ENCODE data around the gene PIGH. TPM values are rescaled to one million over a fixed set of nuclear protein-coding genes. Genes with fewer than 3 reads are reported as not detected.

Gene PIGH
- total RNA-seq, 1 experiment from 2014 or later = 9.4 TPM

DNA sequence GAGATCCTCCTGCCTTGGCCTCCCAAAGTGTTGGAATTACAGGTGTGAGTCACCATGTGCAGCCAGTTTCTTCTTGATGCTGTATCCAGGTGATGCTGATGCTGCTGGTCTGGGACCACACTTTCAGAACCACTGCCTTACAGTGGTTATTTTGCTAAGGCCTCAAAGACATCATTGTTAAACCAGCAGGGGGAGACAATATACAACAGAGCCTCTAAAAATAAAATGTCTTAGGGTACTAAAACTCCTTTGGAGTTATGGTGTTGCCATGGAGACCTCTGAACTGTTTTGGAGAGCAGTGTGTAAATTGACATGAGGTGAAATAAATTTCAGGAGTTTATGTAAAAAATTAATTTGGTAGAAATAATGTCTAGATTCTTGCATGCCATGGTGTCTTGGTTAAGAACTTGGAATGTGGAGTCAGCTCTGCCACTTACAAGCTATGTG is 18.6 kb upstream of the PIGH start:
- H3T11ph ChIP-seq (ENCODE audit: low read length) = no peak overlapping the region
- no peaks in the 10 kb centered on the region; the same call in 1 of the 2 replicates for H3K27me3 ChIP-seq (ENCODE audit: insufficient read depth, low read length)
- DNase-seq = no peak
- H3K23me2 ChIP-seq (ENCODE audit: insufficient read length, low read depth, low read length, poor library complexity, severe bottlenecking) = peaks cover 5% of the 10 kb centered on the region
- no peak overlapping the region for H3K56ac ChIP-seq (ENCODE audit: insufficient read length, low read depth, low read length)
- H3K4me1 ChIP-seq (ENCODE audit: insufficient read depth, low read length) = no peaks in the 10 kb centered on the region; the same call in 1 of the 2 replicates
- Mint-ChIP-seq H3K4me3 (peak overlapping the region in 1 of 2 experiments; percentile 70; a peak in 3 of 5 replicates), H3K27me3 (ENCODE audit: low read depth) (peaks cover 54% of the 10 kb centered on the region), H3K36me3 (ENCODE audit: insufficient read depth in 1 of 3, low read depth in 3 of 3) (peaks cover 8 to 11% (median 11%) of the 10 kb centered on the region in 3 experiments), H3K9me3 (no peaks in the 10 kb centered on the region; a peak in 2 of 5 replicates), H3K4me1 (peaks cover 23 to 30% of the 10 kb centered on the region in 2 experiments), H3K27ac (peak overlapping the region in 1 of 3 experiments; percentile 90; a peak in 1 of 7 replicates)
- H4K8ac ChIP-seq (replicated peaks; ENCODE audit: insufficient read length, low read depth, low read length) = no peak overlapping the region
- no peak overlapping the region for H3K9ac ChIP-seq (ENCODE audit: extremely low read depth, insufficient read length, low read length)
- no peak overlapping the region for H4K91ac ChIP-seq (ENCODE audit: insufficient read length, low read depth, low read length)
- no peaks in the 10 kb centered on the region for H4K20me1 ChIP-seq (ENCODE audit: control insufficient read depth, insufficient read depth, insufficient read length)
- no peak overlapping the region for H2BK12ac ChIP-seq (ENCODE audit: insufficient read length, low read depth, low read length)
- no peak overlapping the region for H3K27ac ChIP-seq (ENCODE audit: insufficient read length, low read depth, low read length)
- H4K5ac ChIP-seq (ENCODE audit: insufficient read length, low read depth, low read length) = no peak overlapping the region
- H3K18ac ChIP-seq (ENCODE audit: insufficient read length, low read depth, low read length) = no peak overlapping the region
- no peak overlapping the region for H2BK15ac ChIP-seq (ENCODE audit: low read depth, low read length)
- H3K79me2 ChIP-seq (ENCODE audit: insufficient read depth, low read length) = no peaks in the 10 kb centered on the region
- no peaks in the 10 kb centered on the region for H3K79me1 ChIP-seq (ENCODE audit: insufficient read depth, low read depth, low read length, poor library complexity, severe bottlenecking)
- TF ChIP-seq, protein P1, sequence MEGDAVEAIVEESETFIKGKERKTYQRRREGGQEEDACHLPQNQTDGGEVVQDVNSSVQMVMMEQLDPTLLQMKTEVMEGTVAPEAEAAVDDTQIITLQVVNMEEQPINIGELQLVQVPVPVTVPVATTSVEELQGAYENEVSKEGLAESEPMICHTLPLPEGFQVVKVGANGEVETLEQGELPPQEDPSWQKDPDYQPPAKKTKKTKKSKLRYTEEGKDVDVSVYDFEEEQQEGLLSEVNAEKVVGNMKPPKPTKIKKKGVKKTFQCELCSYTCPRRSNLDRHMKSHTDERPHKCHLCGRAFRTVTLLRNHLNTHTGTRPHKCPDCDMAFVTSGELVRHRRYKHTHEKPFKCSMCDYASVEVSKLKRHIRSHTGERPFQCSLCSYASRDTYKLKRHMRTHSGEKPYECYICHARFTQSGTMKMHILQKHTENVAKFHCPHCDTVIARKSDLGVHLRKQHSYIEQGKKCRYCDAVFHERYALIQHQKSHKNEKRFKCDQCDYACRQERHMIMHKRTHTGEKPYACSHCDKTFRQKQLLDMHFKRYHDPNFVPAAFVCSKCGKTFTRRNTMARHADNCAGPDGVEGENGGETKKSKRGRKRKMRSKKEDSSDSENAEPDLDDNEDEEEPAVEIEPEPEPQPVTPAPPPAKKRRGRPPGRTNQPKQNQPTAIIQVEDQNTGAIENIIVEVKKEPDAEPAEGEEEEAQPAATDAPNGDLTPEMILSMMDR (conservative IDR thresholded peaks at IDR 0.05) = peak; percentile 72
- no peak overlapping the region for H2AFZ ChIP-seq (ENCODE audit: low read length)
- H2AK5ac ChIP-seq (ENCODE audit: insufficient read length, low read length) = no peak overlapping the region
- H3K23ac ChIP-seq (ENCODE audit: insufficient read length, low read depth, low read length) = no peak overlapping the region
- H3K4ac ChIP-seq (ENCODE audit: low read depth, low read length) = no peak overlapping the region
- no peak overlapping the region for H3K4me2 ChIP-seq (ENCODE audit: insufficient read depth, insufficient read length, low read length)
- H2BK120ac ChIP-seq (ENCODE audit: low read depth, low read length, poor library complexity, severe bottlenecking) = no peak overlapping the region
- no peak overlapping the region for H3K14ac ChIP-seq (ENCODE audit: insufficient read depth, low read length)
- no peak overlapping the region for H2BK5ac ChIP-seq (ENCODE audit: insufficient read length, low read length)
- no peaks in the 10 kb centered on the region for H3K9me3 ChIP-seq (ENCODE audit: control insufficient read depth, low read depth, low read length)
- no peak overlapping the region for H2BK20ac ChIP-seq (ENCODE audit: low read depth, low read length, poor library complexity, severe bottlenecking)
